Activated gamma-delta T cell treated with anti-CD3 and anti-CD28 coated beads, Interleukin-2, amount 50 U/mL, for 16 hours (primary cell): ENCODE measurements around the gene PALLD.

Experiments used
- DNase-seq: peaks from one replicate; pipeline ENCODE4 v3.0.0-alpha.2; 2020; ENCODE audit warnings: low read depth

PALLD gene

GRCh38 chr4:168524897-168525296, 28.0 kb downstream of the PALLD start:
- no peak for DNase-seq

- no peak for DNase-seq
Observed at GRCh38 chr4:168527560-168527959, 30.7 kb downstream of the PALLD start.

GRCh38 chr4:168528131-168528949, 31.5 kb downstream of the PALLD start:
- DNase-seq: no peak

- DNase-seq: no peak
Observed at GRCh38 chr4:168529257-168529656, 32.4 kb downstream of the PALLD start.

- no peak for DNase-seq
Observed at GRCh38 chr4:168531305-168531704, 34.5 kb downstream of the PALLD start.

- no peak for DNase-seq
Observed at GRCh38 chr4:168534535-168534934, 37.7 kb downstream of the PALLD start.

- no peak for DNase-seq
Observed at GRCh38 chr4:168535689-168536088, 38.8 kb downstream of the PALLD start.

- DNase-seq: no peak
Observed at GRCh38 chr4:168536448-168536847, 39.6 kb downstream of the PALLD start.

GRCh38 chr4:168537086-168537485, 40.2 kb downstream of the PALLD start:
- no peak for DNase-seq

GRCh38 chr4:168537571-168537970, 40.7 kb downstream of the PALLD start:
- DNase-seq: no peak

GRCh38 chr4:168538632-168539031, 41.8 kb downstream of the PALLD start:
- DNase-seq: no peak

GRCh38 chr4:168540086-168540485, 43.2 kb downstream of the PALLD start:
- DNase-seq: no peak

- no peak for DNase-seq
Observed at GRCh38 chr4:168540503-168541265, 43.8 kb downstream of the PALLD start.

GRCh38 chr4:168541266-168541953, 44.6 kb downstream of the PALLD start:
- DNase-seq: no peak

- DNase-seq: no peak
Observed at GRCh38 chr4:168549143-168549542, 52.3 kb downstream of the PALLD start.

GRCh38 chr4:168550064-168550766, 53.4 kb downstream of the PALLD start:
- DNase-seq: no peak

GRCh38 chr4:168551211-168551610, 54.4 kb downstream of the PALLD start:
- no peak for DNase-seq

GRCh38 chr4:168551945-168552695, 55.3 kb downstream of the PALLD start:
- DNase-seq: no peak

GRCh38 chr4:168553714-168554370, 57.0 kb downstream of the PALLD start:
- no peak for DNase-seq

GRCh38 chr4:168555437-168555836, 58.6 kb downstream of the PALLD start:
- no peak for DNase-seq

GRCh38 chr4:168557658-168558057, 60.8 kb downstream of the PALLD start:
- DNase-seq: no peak
